NCI-H2171 (cell line): ENCODE measurements around the gene ARSD.
"Not testable (repeated sequence)": the region's sequence is repeated elsewhere in the genome, so short reads cannot be mapped to it uniquely, and the experiment has no call there.

ENCODE experiments used
- DNase-seq: peaks from one replicate; lab custom pipeline; 2025; lab: John Stamatoyannopoulos, UW

ARSD gene

GRCh38 chrX:2892816-2893215, 36.3 kb downstream of the ARSD start:
- DNase-seq, result no peak

GRCh38 chrX:2890536-2891460, 38.3 kb downstream of the ARSD start:
- DNase-seq, result not testable (repeated sequence)

- not testable (repeated sequence) for DNase-seq
These were observed 39.2 kb downstream of the ARSD start for GRCh38 chrX:2889706-2890490.

GRCh38 chrX:2889045-2889605, 40.0 kb downstream of the ARSD start:
- DNase-seq, result no peak

- no peak for DNase-seq
These were observed 40.8 kb downstream of the ARSD start for GRCh38 chrX:2888309-2888708.

- no peak for DNase-seq
These were observed 45.4 kb downstream of the ARSD start for GRCh38 chrX:2883770-2884169.

- DNase-seq, result no peak
These were observed 49.5 kb downstream of the ARSD start for GRCh38 chrX:2879670-2880069.

- no peak for DNase-seq
These were observed 50.6 kb downstream of the ARSD start for GRCh38 chrX:2878563-2878962.

GRCh38 chrX:2875798-2876399, 53.2 kb downstream of the ARSD start:
- DNase-seq, result no peak

- no peak for DNase-seq
These were observed 54.0 kb downstream of the ARSD start for GRCh38 chrX:2875136-2875481.

GRCh38 chrX:2874222-2875135, 54.7 kb downstream of the ARSD start:
- no peak for DNase-seq

GRCh38 chrX:2872671-2873277, 56.4 kb downstream of the ARSD start:
- DNase-seq, result no peak

GRCh38 chrX:2871831-2872230, 57.3 kb downstream of the ARSD start:
- DNase-seq, result no peak

- DNase-seq, result no peak
These were observed 58.5 kb downstream of the ARSD start for GRCh38 chrX:2870650-2871049.

GRCh38 chrX:2867206-2867605, 61.9 kb downstream of the ARSD start:
- DNase-seq, result no peak

- no peak for DNase-seq
These were observed 65.5 kb downstream of the ARSD start for GRCh38 chrX:2863646-2864045.

GRCh38 chrX:2862404-2862803, 66.7 kb downstream of the ARSD start:
- no peak for DNase-seq

- DNase-seq, result no peak
These were observed 69.8 kb downstream of the ARSD start for GRCh38 chrX:2859197-2859797.

GRCh38 chrX:2857566-2857965, 71.6 kb downstream of the ARSD start:
- DNase-seq, result no peak

- no peak for DNase-seq
These were observed 73.4 kb downstream of the ARSD start for GRCh38 chrX:2855761-2856160.

GRCh38 chrX:2854918-2855317, 74.2 kb downstream of the ARSD start:
- DNase-seq, result no peak
